ENCODE measurements around the gene FAM221B.

The FAM221B gene, protein sequence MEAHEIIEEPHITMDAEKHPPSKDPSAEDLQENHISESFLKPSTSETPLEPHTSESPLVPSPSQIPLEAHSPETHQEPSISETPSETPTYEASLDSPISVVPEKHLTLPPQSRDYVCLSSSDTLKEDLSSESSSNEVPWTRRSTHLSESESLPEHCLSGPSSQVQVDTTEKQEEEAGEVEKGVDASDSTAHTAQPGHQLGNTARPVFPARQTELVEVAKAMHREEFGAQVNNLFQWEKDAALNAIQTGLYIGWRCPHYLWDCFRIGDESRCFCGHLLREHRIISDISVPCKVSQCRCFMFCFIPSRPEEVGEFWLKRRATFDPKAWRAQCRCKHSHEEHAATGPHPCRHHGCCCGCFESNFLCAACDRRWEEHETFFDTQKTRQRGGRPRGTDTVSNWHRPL

DNA sequence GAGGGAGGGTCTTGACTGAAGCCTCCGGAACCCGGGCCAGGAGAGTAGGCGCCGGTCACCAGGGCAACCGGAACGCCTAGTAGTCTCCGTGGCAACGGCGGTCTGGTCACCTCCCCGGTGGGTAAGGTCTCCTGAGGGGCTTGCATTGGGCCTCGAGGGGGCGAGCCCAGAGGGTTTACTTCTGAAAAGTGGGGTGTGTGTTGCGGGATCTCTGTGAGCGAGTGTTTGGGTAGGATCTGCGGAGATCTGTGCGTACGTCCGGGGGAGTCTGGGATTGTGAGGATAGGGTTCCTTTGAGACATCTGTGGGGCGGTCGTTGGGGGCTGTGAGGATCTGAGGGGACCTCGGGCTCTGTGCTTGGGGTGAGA is at the start of gene FAM221B:
Gene FAM221B (minus strand): TSS at position 17 of the 368 bp plus-strand sequence. CDS start 2,571 bp downstream, outside the sequence.
- no peak for DNase-seq (ENCODE audit: extremely low read depth in 1 of 2, low read depth in 1 of 2)

DNA sequence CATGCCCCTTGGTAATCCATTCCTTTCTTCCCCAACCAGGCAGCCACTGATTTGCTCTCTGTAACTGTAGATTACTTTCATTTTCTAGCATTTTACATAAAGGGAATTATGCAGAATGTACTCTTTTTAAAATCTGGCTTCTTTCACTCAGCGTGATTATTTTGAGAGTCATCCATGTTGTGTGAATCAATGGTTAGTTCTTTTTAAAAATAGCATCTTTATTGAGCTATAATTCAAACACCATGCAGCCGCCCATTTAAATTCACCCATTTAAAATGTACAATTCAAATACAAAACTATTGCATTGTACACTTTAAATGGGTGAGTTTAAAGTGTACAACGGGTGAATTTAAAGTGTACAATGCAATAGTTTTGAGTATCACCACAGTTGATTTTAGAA is 44.0 kb upstream of the FAM221B start:
- no peak for DNase-seq (ENCODE audit: extremely low read depth in 1 of 2, low read depth in 1 of 2)

DNA sequence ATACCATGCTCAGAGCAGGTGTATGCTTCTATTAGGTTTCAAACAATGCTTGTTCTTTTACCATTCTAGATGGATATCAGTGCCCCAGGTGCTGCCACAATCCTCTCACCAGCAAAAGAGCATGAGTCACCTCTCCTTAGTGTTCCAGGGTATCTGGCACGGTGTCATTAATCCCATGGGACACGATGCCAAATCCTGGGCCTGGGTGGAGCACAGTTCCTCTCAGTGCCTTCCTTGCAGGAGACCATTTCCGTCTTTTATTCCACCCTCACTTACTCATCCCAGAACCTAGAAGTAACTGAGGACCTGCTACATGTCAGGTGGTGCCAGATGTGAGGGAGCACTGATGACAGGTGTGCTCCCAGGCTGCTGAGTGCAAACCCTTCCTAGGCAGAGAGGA is 43.0 kb upstream of the FAM221B start:
- no peak for DNase-seq (ENCODE audit: extremely low read depth in 1 of 2, low read depth in 1 of 2)

DNA sequence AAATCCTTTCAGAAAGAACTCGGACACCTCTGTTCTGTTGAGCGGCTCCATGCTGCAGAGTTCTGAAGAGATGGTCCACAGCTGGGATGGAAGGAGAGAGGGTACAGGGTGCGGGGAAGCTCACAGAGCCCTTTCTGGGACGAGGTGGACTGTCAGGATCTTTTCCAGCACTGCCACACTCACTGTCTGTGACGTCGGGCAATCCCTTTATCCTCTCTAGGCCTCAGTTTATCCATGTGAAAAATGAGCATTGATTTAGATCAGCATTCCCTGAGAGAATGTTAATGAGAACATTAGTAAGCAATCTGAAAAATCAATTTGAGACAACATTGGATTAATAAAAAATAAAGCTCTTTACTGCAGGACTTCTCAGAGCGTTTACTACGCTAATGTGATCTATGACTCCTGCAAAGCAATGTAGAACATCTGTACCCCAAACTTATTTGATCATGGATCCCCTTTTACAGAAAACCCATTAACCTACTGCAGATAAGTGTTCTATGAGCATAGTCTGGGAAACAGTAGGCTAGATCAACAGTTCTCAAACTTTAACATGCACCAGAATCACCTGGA is 41.9 kb upstream of the FAM221B start, which contains the start of gene OR13J1:
Gene OR13J1 (minus strand): TSS at position 51 of the 573 bp plus-strand sequence. CDS start 0 bp downstream, at position 51.
- no peak for DNase-seq (ENCODE audit: extremely low read depth in 1 of 2, low read depth in 1 of 2)

DNA sequence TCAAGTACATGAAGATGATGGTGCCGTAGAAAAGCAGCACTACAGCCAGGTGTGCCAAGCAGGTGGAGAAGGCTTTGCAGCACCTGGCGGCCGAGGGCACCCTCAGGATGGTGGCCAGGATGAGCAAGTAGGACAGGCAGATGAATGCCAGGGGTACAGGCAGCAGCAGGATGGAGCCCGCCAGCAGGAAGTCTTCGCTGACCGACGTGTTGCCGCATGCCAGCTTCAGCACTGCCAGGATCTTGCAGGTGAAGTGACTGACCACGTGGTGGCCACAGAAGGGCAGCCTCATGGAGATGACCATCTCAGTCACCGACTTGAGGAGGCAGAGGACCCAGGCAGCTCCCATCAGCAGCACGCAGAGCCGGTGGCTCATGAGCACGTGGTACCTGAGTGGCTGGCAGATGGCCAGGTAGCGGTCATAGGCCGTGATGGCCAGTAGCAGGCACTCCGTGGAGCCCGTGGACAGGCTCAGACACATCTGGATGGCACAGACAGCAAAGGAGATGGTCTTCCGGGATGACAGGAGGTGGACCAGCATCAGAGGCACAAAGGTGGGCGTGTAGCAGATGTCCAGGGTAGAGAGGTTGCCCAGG is 41.2 kb upstream of the FAM221B start:
- no peak for DNase-seq (ENCODE audit: extremely low read depth in 1 of 2, low read depth in 1 of 2)

DNA sequence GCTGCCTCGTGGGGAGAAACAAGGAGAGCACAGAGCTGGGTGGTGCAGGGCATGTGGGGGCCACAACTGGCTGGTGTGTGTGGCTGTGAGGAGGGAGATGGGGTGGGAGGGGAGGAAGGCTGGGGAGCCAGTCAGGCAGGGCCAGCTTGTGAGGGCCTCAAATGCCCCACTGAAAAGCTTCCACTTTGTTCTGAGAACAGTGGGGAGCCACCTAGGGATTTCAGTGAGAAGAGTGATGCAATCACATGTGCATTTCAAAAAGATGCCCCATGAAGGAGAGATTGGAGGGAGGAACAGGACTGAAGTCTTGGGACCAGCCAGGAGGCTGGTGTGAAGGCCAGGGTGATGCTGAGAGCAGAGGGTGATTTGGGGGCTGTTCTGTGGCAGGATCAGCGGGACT is 40.4 kb upstream of the FAM221B start:
- no peak for DNase-seq (ENCODE audit: extremely low read depth in 1 of 2, low read depth in 1 of 2)

DNA sequence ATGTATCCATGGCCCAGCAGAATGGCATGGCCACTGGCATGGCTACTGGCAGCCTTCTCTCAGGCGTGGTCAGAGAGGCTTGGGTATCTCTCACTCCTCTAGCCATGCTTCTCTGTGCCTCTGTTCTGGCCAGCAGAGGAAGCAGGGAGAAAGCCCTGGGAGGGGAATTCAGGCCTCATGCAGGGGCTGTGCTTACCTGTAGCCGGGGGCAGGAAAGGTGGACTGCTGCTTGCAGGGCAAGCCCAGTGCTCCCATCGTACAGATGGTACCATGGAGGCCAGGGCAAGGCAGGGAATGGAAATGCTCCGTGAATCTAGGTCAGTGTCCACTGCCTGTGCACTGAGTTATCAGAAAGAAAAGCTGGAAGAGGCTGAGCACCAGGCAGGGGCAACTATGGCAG is 39.0 kb upstream of the FAM221B start:
- no peak for DNase-seq (ENCODE audit: extremely low read depth in 1 of 2, low read depth in 1 of 2)

DNA sequence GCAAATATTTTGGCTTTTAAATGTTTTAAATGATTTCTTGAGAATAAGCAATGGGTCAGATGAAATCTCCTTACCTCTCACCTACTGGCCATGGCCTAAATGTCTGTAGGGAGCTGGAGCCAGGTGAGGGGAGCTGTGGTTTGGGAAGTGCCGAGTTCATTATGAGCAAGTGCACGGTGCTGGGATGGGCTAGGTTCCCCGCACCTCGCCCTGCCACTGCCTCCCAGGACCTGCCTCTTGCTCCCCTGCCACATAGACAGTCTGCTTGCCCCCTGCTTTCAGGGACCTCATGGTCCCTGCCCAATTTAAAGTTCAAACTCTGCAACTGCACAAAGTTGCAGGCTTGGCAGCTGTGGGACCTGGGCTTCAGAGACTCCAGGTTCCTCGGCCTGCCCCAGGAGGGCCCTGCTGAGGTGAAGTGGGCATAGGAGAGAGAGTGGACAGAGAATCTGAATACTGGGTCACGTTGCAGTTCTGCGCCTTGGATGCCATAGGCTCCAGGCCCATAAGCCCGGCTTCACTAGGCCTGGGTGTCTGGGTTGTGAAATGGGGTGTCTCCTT is 36.2 kb upstream of the FAM221B start:
- DNase-seq (ENCODE audit: extremely low read depth in 1 of 2, low read depth in 1 of 2) = no peak

DNA sequence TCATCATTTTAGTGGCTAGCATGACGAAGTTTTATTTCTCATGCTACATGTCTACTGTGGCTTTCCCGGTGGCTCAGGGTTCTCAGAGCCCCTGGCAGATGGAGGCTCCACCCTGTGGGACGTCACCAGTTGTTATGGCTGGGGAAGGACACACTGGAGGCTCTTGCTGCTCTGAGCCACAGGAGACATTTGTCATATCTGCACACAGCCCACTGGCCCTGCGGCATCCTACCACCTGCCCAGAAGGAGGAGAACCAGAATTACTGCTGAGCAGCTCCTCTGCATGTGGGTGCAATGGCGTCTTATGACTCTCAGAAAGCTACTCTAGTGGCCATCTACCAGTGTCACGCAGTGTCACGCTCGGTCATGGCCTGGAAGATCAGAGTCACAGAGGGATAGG is 35.1 kb upstream of the FAM221B start:
- DNase-seq (ENCODE audit: extremely low read depth in 1 of 2, low read depth in 1 of 2) = no peak

DNA sequence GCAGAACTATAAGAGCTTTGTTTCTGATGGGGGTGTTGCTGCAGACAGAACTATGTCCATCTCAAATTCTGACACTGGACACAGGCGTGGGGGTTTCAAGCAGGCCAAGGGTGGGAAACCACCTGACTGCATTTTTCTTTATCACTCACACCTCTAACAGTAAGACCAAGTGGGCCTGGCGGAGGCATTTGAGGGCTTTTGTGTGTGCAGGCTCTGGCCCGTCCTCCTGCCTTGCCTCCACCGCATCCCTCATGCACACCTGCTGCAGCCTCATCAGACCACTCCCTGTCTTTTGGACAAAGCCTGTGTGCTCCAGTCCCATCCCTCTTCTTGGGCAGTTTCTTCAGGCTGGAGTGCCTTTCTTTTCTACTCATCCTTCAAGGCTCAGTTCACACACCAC is 33.8 kb upstream of the FAM221B start:
- no peak for DNase-seq (ENCODE audit: extremely low read depth in 1 of 2, low read depth in 1 of 2)

DNA sequence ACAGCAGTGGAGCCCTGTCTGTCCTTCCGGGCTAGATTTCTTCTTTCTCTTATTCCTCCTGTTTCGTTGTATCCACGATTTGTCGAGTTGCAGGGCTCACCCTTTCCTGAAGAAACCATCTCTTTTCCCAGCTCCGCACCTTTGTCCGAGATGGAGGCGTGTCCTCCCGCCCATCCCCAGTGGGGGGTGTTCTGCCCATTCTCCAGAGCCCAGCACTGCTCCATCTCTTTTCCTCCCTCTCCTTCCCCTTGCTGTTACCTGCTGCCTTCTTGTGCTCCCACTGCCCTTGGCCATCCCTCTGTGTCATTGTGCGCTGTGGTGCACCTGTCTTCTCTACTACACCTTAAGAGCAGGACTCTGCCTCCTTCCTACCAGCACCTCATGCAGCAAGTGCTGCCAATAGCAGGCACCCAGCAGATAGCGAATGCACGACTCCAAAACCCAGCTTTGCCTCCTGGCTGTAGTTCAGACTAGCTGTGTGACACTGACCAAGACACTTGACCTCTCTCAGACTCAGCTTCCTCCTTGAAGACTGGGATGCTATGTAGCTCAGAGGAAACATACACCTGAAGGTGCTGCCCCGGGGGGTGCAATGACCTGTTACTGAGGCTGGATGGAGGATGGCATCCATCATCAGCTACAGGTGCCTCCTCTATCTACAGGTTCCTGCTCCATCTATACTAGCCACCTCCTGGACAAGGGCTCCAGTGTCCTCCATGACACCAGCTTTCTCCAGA is 32.8 kb upstream of the FAM221B start:
- DNase-seq (ENCODE audit: extremely low read depth in 1 of 2, low read depth in 1 of 2) = no peak

DNA sequence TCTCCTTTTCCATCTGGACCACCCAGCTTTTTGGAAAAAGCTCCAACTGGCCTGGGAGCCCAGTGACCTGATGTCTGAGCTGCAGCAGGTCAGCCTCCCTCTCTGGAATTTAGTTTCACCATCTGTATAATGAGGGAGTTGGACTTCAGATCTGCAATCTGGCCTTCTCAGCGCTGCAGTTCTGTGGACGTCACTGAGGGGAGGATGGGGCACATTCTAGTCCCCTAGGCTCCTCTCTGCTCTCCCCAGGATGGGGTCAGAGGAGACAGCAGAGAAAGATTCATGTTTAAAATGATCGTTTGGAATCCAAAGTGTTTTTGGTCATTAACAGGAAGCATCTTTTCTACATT is 31.4 kb upstream of the FAM221B start:
- DNase-seq (ENCODE audit: extremely low read depth in 1 of 2, low read depth in 1 of 2) = no peak

DNA sequence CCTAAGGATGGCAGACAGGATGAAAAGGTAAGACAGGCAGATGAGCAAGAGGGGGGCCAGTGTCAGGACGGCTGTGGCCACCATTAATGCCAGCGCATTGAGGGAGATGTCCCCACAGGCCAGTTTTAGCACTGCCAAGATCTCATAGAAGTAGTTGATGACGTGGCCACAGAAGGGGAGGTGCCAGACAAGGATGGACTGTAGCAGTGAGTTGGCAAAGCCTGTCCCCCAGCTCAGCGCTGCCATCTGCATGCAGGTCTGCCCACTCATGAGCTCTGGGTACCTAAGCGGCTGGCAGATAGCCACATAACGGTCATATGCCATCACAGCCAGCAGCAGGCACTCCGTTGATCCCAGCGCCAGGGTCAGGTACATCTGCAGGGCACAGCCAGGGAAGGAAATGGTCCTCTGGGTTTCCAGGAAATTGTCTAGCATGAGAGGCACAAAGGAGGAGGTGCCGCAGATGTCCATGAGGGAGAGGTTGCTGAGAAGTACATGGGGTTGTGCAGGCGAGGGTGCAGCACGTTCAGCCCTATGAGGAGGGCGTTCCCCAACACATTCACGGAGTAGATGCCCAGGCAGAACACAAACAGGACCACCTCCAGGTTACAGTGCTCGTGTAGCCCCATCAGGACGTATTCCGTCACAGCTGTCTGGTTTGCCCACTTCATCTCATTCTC is 30.9 kb upstream of the FAM221B start:
- DNase-seq (ENCODE audit: extremely low read depth in 1 of 2, low read depth in 1 of 2) = no peak

DNA sequence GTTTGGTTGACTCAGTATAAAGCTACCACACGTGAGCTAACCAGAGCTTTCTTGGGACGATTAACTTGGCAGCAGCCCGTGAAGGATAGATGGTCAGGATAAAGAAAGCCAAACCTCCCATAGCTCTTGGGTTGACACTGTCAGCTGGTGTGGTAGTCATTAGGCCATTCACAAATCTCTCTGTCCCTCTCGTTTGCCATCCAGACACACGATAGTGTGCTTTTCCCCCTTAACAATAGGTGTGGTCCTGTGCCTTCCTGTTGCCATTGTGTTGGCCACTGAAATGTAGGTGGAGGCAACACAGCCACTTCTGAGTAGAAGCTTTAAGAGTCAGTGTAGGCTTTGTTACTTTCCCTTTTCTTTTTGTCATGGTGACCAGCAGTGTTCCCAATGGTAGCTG is 29.9 kb upstream of the FAM221B start:
- no peak for DNase-seq (ENCODE audit: extremely low read depth in 1 of 2, low read depth in 1 of 2)

DNA sequence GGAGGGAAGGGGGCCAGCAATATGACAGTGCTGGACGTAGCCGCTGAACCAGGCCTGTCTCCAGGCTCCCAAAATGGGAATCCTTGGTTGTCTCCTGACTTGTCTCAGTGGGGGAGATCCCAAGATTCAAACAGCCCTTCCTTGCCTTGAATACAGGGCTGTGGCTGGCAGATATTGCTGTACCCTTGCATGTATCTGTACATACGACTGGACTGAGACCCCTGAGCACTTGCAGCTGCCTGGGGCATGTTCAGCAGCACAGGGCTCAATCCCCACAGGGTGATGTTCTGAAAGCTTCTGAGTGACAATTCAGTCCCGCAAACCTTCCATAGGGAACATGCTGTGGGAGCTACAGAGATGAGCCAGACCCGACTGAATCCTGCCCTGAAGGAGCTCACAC is 28.4 kb upstream of the FAM221B start:
- DNase-seq (ENCODE audit: extremely low read depth in 1 of 2, low read depth in 1 of 2) = no peak

DNA sequence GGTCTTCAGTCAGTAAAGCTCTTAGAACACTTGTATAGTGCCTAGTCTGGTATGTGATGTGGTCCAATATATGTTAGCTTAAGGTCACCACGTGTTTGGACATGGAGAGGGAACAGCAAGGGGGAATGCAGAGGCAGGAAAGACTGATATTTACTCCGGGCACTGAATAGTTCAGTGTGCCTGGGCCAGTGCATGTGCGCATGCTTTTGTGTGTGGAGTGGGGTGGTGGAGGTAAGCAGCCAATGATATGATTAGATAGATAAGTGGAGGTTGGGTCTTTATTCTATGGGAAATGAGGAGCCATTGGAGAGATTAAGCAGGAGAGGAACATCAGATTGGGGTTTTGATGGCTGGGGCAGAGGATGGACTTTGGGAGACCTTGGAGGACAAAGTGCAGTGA is 27.7 kb upstream of the FAM221B start:
- DNase-seq (ENCODE audit: extremely low read depth in 1 of 2, low read depth in 1 of 2) = no peak

DNA sequence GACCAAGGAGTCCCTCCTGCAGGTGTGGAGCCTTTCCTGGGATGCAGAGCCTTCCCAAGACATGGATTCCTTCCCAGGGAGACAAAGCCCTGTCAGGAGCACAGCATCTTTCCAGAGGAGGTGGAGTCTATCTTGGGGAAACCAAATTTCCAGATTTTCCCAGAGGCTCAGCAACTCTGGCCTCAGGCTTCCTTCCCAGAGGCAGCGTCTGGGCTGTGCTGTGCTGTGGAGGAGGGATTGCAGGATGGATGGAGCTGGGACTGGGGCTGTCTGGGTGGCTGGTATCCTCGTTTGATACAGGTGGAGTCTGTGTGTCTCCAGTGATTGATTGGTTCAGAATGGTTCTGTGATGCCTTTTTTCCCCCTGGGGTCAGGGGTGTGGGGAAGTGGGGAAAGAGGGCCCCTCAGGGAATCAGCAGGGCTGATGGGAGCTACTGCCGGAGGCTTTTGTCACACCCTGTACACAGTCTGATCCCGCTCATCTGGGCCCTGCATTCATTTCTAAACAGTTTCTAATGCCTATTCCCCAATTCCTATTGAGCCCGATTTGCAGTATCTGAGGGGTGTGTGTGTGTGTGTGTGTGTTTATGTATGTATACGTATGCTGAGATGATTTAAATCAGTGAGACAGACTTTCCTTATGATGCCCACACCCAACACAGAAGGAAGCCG is 25.7 kb upstream of the FAM221B start:
- DNase-seq (ENCODE audit: extremely low read depth in 1 of 2, low read depth in 1 of 2) = no peak

DNA sequence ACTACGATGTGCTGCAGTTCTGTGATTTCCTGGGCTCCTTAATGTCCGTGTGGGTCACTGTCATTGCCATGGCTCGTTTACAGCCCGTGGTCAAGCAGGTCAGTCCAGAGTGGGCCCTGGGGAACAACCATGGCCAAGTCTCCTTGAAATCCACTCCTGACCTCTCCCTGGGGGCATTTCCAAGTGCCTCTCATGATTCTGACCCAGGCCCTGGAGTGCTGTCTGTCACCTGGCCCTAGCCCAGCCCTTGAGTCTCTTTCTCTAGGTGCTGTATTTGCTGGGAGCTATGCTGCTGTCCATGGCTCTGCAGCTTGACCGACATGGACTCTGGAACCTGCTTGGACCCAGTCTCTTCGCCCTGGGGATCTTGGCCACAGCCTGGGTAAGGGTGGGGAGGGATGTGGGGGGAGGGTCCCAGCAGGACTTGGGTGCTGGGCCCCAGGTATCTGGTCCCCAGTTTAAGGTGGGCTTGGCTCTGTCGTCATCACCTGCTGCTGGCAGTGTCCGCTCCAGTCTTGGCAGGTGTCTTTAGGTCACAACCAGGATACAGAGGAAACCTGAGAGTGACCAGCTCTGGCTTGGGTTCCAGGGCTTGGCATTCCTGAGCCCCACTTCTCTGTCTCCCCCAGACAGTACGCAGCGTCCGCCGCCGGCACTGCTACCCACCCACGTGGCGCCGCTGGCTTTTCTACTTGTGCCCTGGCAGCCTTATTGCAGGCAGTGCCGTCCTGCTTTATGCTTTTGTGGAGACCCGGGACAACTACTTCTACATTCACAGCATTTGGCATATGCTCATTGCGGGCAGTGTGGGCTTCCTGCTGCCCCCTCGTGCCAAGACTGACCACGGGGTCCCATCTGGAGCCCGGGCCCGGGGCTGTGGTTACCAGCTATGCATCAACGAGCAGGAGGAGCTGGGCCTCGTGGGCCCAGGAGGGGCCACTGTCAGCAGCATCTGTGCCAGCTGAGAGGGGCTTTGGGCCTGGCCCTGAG is 24.6 kb upstream of the FAM221B start:
- no peak for DNase-seq (ENCODE audit: extremely low read depth in 1 of 2, low read depth in 1 of 2)

DNA sequence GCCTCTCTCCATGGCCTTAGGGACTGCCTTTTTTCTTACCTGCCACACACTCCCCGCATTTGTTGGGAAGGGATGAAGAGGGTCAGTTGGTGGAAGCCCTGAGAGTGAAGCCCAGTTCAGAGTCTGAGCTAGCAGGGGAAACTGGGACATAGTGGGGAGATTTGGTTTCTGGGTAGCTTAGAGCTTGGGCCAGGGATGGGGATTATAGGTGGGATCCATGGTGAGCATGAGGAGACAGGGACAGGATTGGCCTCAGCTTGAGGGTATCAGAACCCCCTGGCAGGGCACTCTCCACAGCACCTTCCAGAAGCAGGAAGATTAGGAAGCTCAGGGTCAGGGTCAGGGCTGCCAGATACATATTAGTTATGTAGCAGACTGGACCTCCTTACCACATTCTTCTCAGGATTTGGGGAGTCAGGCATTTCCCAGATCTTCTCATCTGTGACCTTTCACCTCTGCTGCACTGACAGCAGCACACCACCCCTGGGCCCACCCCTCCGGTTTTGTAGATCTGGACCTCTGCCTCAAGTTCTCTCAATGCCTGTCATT is 23.8 kb upstream of the FAM221B start:
- no peak for DNase-seq (ENCODE audit: extremely low read depth in 1 of 2, low read depth in 1 of 2)
